HG03457 (cell line): ENCODE results near the gene GOSR2.

Experiments used
- ATAC-seq: cut with Tn5 transposase; IDR thresholded peaks from one replicate; pipeline ENCODE4 v1.9.1; 2021; ENCODE audit warnings: moderate number of reproducible peaks; ENCODE audit not compliant: unreplicated experiment

The GOSR2 gene

GRCh38 chr17:46958041-46958591 lies 35.2 kb downstream of the GOSR2 start:
- ATAC-seq: no peak

- no peak for ATAC-seq
Measured at GRCh38 chr17:46960152-46960551, 37.2 kb downstream of the GOSR2 start.

GRCh38 chr17:46962374-46962790 lies 39.4 kb downstream of the GOSR2 start:
- no peak for ATAC-seq

GRCh38 chr17:46963571-46963970 lies 40.6 kb downstream of the GOSR2 start:
- no peak for ATAC-seq

GRCh38 chr17:46964315-46965265 lies 41.6 kb downstream of the GOSR2 start:
- no peak for ATAC-seq

- no peak for ATAC-seq
Measured at GRCh38 chr17:46968224-46968834, 45.4 kb downstream of the GOSR2 start.

GRCh38 chr17:46968896-46969295 lies 45.9 kb downstream of the GOSR2 start:
- ATAC-seq: no peak

GRCh38 chr17:46971647-46972300 lies 48.8 kb downstream of the GOSR2 start:
- no peak for ATAC-seq

- ATAC-seq: no peak
Measured at GRCh38 chr17:46972346-46972745, 49.4 kb downstream of the GOSR2 start.

- ATAC-seq: no peak
Measured at GRCh38 chr17:46974086-46974485, 51.1 kb downstream of the GOSR2 start.

GRCh38 chr17:46975287-46975686 lies 52.3 kb downstream of the GOSR2 start:
- ATAC-seq: no peak

- no peak for ATAC-seq
Measured at GRCh38 chr17:46976626-46977270, 53.8 kb downstream of the GOSR2 start.

GRCh38 chr17:46977348-46977747 lies 54.4 kb downstream of the GOSR2 start:
- ATAC-seq: no peak

- no peak for ATAC-seq
Measured at GRCh38 chr17:46977750-46978488, 55.0 kb downstream of the GOSR2 start.

GRCh38 chr17:46978489-46979146 lies 55.7 kb downstream of the GOSR2 start:
- ATAC-seq: no peak

- no peak for ATAC-seq
Measured at GRCh38 chr17:46979147-46979863, 56.3 kb downstream of the GOSR2 start, which contains the start of gene RPRML. TSS of gene RPRML (minus strand) at chr17:46979253. CDS start at chr17:46979007, 246 bp downstream.

GRCh38 chr17:46982577-46982976 lies 59.6 kb downstream of the GOSR2 start:
- ATAC-seq: no peak

GRCh38 chr17:46983782-46984181 lies 60.8 kb downstream of the GOSR2 start:
- ATAC-seq: no peak

GRCh38 chr17:46984341-46984740 lies 61.4 kb downstream of the GOSR2 start:
- ATAC-seq: no peak
